Measurements from ENCODE around the gene ASL. TPM values are rescaled to one million over a fixed set of nuclear protein-coding genes. Genes with fewer than 3 reads are reported as not detected.

ASL gene
- total and polyA plus RNA-seq, 9 of the 15 experiments (the other 6 are each of a cell fraction or from before 2014, with no cell fraction given): 2.6 to 67.0 (median 33.3) TPM

DNA sequence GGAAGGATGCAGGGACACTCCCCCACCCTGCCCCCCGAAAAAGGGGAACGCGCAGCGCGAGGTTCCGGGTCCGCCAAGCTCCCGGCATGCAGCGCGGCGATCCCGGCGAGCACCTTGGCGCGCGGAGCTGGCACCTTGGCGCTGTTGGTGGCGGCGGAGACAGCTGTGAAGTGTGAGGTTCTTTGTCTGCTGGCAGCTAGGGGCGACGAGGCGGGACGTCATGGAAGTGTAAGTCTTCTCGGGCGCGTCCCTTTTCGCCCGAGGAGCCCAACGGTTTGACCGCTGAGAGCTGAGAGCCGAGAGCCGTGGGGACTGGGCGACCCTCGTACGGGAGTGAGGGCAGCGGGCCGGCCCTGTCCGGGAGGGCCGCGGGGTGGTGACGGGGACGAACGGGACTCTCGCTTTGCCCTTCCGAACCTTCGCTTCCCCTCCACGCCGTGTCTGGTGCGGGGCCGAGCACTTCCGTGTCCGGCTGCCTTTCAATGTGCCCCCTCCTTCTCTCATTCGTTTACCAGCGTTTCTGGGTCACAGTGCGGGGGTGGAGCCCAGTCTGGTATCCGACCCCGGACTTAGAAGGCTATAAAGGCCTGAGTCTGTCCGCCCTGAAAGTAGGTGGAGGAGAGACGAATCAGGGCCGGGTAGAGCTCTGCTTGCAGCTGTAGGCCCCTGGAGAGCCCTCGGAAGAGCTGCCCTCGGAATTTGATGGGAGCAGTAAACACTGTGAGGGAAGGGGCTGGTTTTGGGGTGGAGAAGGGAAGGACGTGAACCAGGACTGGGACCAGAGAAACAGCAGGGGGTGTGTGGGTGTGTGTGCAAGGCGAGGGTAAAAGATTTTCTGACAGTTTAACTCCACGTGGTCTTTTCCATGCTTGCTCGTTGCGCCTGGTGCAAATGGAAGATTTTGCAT lies 39.4 kb downstream of the ASL start, which contains the start of gene CRCP (continued):
- TF ChIP-seq FOXK2 (conservative IDR thresholded peaks at IDR 0.05 in 1 of 2, IDR thresholded peaks at IDR 0.05 in 1 of 2; ENCODE audit: low read depth in 2 of 2) (peak; percentile 85 to 88), MCM7 (IDR thresholded peaks at IDR 0.05) (no peak), ZNF263 (CRISPR knock-in tag; IDR thresholded peaks at IDR 0.05; ENCODE audit: borderline replicate concordance) (peak; percentile 51; the same call in 1 of the 2 replicates), KAT7 (CRISPR knock-in tag; IDR thresholded peaks at IDR 0.05; ENCODE audit: borderline replicate concordance) (0 out of 2 replicates have a peak, but pooled peaks have one; percentile 62), ZNF764 (CRISPR knock-in tag; IDR thresholded peaks at IDR 0.05; ENCODE audit: low read depth) (no peak), ZNF316 (IDR thresholded peaks at IDR 0.05) (0 out of 2 replicates have a peak, but pooled peaks have one; percentile 20), TEAD4 (IDR thresholded peaks at IDR 0.05; ENCODE audit: low read length) (peak; percentile 49; the same call in 1 of the 2 replicates), TEAD4 (CRISPR knock-in tag; IDR thresholded peaks at IDR 0.05; ENCODE audit: borderline replicate concordance) (no peak), WHSC1 (IDR thresholded peaks at IDR 0.05; ENCODE audit: low read length) (no peak), SPI1 (IDR thresholded peaks at IDR 0.05; ENCODE audit: borderline replicate concordance, low read depth, low read length) (peak; percentile 97)
- TF ChIP-seq, protein P1, sequence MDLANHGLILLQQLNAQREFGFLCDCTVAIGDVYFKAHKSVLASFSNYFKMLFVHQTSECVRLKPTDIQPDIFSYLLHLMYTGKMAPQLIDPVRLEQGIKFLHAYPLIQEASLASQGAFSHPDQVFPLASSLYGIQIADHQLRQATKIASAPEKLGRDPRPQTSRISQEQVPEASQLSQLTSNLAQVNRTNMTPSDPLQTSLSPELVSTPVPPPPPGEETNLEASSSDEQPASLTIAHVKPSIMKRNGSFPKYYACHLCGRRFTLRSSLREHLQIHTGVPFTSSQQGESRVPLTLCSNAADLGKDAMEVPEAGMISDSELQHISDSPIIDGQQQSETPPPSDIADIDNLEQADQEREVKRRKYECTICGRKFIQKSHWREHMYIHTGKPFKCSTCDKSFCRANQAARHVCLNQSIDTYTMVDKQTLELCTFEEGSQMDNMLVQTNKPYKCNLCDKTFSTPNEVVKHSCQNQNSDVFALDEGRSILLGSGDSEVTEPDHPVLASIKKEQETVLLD (IDR thresholded peaks at IDR 0.05): peak; percentile 33; the same call in 1 of the 2 replicates
- TF ChIP-seq, protein P2, sequence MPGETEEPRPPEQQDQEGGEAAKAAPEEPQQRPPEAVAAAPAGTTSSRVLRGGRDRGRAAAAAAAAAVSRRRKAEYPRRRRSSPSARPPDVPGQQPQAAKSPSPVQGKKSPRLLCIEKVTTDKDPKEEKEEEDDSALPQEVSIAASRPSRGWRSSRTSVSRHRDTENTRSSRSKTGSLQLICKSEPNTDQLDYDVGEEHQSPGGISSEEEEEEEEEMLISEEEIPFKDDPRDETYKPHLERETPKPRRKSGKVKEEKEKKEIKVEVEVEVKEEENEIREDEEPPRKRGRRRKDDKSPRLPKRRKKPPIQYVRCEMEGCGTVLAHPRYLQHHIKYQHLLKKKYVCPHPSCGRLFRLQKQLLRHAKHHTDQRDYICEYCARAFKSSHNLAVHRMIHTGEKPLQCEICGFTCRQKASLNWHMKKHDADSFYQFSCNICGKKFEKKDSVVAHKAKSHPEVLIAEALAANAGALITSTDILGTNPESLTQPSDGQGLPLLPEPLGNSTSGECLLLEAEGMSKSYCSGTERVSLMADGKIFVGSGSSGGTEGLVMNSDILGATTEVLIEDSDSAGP (CRISPR knock-in tag; IDR thresholded peaks at IDR 0.05): no peak
- TF ChIP-seq, protein P3, sequence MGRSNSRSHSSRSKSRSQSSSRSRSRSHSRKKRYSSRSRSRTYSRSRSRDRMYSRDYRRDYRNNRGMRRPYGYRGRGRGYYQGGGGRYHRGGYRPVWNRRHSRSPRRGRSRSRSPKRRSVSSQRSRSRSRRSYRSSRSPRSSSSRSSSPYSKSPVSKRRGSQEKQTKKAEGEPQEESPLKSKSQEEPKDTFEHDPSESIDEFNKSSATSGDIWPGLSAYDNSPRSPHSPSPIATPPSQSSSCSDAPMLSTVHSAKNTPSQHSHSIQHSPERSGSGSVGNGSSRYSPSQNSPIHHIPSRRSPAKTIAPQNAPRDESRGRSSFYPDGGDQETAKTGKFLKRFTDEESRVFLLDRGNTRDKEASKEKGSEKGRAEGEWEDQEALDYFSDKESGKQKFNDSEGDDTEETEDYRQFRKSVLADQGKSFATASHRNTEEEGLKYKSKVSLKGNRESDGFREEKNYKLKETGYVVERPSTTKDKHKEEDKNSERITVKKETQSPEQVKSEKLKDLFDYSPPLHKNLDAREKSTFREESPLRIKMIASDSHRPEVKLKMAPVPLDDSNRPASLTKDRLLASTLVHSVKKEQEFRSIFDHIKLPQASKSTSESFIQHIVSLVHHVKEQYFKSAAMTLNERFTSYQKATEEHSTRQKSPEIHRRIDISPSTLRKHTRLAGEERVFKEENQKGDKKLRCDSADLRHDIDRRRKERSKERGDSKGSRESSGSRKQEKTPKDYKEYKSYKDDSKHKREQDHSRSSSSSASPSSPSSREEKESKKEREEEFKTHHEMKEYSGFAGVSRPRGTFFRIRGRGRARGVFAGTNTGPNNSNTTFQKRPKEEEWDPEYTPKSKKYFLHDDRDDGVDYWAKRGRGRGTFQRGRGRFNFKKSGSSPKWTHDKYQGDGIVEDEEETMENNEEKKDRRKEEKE (IDR thresholded peaks at IDR 0.05; ENCODE audit: borderline replicate concordance in 1 of 2, control insufficient read depth in 1 of 2, low read depth in 2 of 2, low read length in 1 of 2): 0 out of 4 replicates have a peak, but pooled peaks of 1 of the 2 experiments have one; percentile 41
- TF ChIP-seq, protein P4, sequence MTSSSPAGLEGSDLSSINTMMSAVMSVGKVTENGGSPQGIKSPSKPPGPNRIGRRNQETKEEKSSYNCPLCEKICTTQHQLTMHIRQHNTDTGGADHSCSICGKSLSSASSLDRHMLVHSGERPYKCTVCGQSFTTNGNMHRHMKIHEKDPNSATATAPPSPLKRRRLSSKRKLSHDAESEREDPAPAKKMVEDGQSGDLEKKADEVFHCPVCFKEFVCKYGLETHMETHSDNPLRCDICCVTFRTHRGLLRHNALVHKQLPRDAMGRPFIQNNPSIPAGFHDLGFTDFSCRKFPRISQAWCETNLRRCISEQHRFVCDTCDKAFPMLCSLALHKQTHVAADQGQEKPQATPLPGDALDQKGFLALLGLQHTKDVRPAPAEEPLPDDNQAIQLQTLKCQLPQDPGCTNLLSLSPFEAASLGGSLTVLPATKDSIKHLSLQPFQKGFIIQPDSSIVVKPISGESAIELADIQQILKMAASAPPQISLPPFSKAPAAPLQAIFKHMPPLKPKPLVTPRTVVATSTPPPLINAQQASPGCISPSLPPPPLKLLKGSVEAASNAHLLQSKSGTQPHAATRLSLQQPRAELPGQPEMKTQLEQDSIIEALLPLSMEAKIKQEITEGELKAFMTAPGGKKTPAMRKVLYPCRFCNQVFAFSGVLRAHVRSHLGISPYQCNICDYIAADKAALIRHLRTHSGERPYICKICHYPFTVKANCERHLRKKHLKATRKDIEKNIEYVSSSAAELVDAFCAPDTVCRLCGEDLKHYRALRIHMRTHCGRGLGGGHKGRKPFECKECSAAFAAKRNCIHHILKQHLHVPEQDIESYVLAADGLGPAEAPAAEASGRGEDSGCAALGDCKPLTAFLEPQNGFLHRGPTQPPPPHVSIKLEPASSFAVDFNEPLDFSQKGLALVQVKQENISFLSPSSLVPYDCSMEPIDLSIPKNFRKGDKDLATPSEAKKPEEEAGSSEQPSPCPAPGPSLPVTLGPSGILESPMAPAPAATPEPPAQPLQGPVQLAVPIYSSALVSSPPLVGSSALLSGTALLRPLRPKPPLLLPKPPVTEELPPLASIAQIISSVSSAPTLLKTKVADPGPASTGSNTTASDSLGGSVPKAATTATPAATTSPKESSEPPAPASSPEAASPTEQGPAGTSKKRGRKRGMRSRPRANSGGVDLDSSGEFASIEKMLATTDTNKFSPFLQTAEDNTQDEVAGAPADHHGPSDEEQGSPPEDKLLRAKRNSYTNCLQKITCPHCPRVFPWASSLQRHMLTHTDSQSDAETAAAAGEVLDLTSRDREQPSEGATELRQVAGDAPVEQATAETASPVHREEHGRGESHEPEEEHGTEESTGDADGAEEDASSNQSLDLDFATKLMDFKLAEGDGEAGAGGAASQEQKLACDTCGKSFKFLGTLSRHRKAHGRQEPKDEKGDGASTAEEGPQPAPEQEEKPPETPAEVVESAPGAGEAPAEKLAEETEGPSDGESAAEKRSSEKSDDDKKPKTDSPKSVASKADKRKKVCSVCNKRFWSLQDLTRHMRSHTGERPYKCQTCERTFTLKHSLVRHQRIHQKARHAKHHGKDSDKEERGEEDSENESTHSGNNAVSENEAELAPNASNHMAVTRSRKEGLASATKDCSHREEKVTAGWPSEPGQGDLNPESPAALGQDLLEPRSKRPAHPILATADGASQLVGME (CRISPR knock-in tag; IDR thresholded peaks at IDR 0.05): no peak

Data from K562 (cell line).